Erythroblast (primary cell): Measurements from ENCODE around the gene RAB1A.

Experiments
- GATA1 ChIP-seq: IDR thresholded peaks from 2 replicates; pipeline ENCODE4 v1.6.1; 2011; ENCODE audit warnings: low read depth, mild to moderate bottlenecking, control low read depth, low read length, moderate library complexity
- POLR2A ChIP-seq: IDR thresholded peaks from 2 replicates; pipeline ENCODE4 v1.6.1; 2011; ENCODE audit warnings: mild to moderate bottlenecking, low read length

DNA sequence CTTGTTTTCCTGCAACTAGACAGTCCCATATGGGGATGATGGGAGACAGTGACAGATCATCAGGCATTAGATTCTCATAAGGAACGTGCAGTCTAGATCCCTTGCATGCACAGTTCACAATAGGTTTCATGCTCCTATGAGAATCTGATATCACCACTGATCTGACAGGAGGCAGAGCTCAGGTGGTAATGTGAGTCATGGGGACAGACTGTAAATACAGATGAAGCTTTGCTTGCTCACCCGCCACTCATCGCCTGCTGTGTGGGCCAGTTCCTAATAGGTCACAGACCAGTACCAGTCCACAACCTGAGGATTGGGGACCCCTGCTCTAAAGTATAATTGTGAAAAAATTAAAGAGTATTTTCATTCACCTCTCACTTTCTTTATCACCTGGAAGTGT lies 23.6 kb upstream of the RAB1A start:
- no peak for TF ChIP-seq POLR2A
- TF ChIP-seq GATA1: no peak
